Retinal pigment epithelial cell (primary cell): ENCODE measurements around the gene ATG2A.

Experiments
- DNase-seq: peaks from one replicate; pipeline ENCODE4 v3.0.0-alpha.2; 2010; ENCODE audit warnings: low read depth
- H3K4me3 ChIP-seq: 2 replicates; pipeline ENCODE4 v1.5.1; 2011; ENCODE audit warnings: mild to moderate bottlenecking, low read length, control low read depth, moderate library complexity
- TF ChIP-seq, protein P1 (sequence below): conservative IDR thresholded peaks from 2 replicates; pipeline ENCODE4 v1.5.1; 2011; ENCODE audit warnings: low read depth, low read length, control low read depth, inconsistent platforms

The ATG2A gene

DNA sequence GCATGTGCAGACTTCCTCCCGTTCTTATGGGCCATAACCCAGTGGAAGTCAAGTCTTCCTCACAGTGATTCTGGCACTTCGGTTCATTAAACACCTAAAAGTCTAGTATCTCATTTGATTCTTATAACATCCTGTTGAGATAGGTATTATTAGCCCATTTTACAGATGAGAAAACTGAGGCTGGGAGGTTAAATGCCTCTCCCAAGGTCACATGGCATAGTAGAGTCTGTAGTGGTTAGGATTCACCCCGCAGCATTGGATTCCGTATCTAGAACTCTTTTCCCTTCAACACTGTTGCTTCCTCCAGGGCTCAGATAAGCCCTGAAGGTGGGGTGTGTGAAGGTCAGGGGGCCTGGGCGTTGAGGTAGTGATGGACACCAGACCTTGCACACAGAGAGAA lies 15.3 kb upstream of the ATG2A start:
- no peak overlapping the region for H3K4me3 ChIP-seq
- TF ChIP-seq, protein P1, sequence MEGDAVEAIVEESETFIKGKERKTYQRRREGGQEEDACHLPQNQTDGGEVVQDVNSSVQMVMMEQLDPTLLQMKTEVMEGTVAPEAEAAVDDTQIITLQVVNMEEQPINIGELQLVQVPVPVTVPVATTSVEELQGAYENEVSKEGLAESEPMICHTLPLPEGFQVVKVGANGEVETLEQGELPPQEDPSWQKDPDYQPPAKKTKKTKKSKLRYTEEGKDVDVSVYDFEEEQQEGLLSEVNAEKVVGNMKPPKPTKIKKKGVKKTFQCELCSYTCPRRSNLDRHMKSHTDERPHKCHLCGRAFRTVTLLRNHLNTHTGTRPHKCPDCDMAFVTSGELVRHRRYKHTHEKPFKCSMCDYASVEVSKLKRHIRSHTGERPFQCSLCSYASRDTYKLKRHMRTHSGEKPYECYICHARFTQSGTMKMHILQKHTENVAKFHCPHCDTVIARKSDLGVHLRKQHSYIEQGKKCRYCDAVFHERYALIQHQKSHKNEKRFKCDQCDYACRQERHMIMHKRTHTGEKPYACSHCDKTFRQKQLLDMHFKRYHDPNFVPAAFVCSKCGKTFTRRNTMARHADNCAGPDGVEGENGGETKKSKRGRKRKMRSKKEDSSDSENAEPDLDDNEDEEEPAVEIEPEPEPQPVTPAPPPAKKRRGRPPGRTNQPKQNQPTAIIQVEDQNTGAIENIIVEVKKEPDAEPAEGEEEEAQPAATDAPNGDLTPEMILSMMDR = no peak
- DNase-seq = no peak

DNA sequence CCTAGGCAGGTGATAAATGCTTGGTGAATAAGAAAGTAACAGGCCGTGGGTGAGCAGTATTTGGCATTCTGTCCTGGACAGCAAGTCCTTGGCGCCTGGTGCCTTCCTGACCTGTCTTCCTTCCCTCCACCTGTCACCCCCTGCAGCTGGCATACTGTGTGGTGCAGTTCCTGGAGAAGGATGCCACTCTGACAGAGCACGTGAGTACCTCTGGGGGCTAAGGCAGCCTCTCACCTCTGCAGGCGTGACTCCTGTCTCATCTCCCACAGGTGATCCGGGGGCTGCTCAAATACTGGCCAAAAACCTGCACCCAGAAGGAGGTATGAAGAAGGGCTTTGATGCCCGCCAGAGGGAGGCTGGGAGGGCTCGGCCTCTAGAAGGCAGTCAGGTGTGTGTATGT lies 14.3 kb upstream of the ATG2A start:
- TF ChIP-seq, protein P1 = no peak
- no peak overlapping the region for H3K4me3 ChIP-seq
- no peak for DNase-seq

DNA sequence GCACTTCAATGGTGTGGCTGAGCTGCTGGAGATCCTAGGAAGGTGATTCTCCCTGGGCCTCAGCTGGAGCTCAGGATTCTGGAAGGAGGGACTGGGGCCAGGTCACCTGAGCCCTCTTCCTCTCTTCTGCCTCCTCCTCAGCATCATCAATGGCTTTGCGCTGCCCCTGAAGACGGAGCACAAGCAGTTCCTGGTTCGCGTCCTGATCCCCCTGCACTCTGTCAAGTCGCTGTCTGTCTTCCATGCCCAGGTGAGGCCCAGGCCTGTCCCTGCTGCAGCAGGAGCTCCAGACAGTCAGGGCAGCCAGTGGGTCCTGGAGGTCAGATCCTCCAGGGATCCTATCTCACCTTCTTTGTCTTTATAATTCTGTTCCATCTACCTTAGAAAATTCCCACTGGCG lies 13.3 kb upstream of the ATG2A start:
- no peak overlapping the region for H3K4me3 ChIP-seq
- no peak for DNase-seq
- TF ChIP-seq, protein P1 = no peak

DNA sequence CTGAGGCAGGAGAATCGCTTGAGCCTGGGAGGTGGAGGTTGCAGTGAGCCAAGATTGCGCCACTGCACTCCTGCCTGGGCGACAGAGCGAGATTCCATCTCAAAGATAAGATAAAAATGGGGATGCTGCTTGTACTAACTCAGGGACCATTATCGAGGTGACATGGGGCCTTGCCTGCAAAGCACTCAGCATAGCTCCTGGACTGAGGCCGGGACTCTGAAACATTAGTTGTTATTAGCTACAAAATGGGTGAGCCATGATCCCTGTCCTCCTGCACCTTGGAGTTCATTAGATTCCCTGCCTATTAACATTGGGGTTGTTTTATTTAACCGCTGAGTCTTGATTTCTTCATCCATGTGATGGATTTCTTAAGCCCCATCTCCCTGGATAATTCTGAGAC lies 12.6 kb upstream of the ATG2A start:
- TF ChIP-seq, protein P1 = no peak
- no peak overlapping the region for H3K4me3 ChIP-seq
- no peak for DNase-seq

DNA sequence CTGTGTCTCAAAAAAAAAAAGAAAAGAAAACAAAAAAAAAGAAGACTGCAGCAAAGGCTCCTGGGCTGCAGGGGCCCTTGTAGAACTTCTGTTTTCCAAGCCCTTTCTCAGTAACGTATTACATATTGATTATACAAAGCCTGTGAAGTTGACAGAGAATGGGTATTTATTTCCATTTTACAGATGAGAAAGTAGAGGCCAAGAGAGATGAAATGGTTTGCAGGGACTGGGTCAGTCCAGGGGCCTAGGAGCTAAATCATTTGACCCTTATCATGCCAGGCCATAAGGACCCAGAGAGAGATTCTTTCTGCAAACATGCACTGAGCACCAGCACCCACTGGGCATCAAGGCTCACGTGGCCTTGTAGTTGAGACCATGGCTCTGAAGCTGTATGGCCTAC lies 11.9 kb upstream of the ATG2A start:
- no peak overlapping the region for H3K4me3 ChIP-seq
- TF ChIP-seq, protein P1 = no peak
- no peak for DNase-seq

DNA sequence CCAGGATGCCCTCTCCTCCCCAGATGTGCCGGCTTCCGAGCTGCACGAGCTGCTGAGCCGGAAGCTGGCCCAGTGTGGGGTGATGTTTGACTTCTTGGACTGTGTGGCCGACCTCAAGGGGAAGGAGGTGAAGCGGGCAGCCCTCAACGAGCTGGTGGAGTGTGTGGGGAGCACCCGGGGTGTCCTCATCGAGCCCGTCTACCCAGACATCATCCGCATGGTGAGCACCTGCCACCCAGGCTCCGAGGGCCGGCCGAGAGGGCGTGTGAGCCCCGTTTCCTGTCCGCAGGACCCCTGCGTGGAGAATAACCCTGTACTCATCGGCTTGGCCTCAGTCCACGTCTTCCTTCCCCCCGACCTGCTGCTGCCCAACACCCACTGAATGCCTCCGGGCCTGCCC lies 9.7 kb upstream of the ATG2A start:
- TF ChIP-seq, protein P1 = no peak
- no peak for DNase-seq
- no peak overlapping the region for H3K4me3 ChIP-seq

DNA sequence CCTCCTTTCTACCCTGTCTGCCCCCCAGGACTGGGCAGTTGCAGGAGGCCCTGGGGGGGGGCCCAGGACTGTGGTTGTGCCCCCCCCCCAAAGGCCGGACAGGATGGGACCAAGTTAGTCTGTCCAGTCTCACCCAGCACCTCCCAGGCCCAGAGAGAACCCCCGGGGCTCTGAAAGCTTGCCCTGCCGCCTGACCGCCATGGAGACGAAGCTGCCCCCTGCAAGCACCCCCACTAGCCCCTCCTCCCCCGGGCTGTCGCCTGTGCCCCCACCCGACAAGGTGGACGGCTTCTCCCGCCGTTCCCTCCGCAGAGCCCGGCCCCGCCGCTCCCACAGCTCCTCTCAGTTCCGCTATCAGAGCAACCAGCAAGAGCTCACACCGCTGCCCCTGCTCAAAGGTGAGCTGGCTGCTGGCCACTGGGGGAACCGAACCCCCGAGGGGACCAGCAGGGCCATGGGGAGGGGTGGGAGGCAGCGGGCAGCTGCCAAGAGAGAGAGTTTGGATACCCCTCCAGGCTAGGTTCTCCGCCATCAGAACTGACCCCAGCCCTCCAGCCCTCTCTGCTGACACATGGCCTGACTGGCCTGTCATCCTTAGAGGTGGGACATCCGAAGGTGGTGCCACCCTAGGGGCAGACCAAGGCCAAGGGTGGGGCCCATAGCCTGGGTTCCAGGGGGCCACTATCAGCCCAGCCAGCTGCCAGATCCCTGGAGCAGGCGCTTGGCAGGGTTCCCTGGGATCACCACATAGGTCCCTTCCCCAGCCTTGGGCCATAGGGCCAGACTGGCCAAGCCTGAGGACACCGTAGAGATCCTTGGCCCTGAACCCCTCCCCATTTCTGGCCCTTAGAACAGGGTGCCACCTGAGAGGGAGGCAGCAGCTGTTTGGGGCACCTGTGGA lies 8.8 kb upstream of the ATG2A start:
- TF ChIP-seq, protein P1 = no peak

More for the DNA sequence above, 8.8 kb upstream of the ATG2A start:
- DNase-seq = no peak
- H3K4me3 ChIP-seq = peak overlapping the region; percentile 72
